Stimulated activated CD4-positive, alpha-beta T cell treated with anti-CD3 and anti-CD28 coated beads, Interleukin-1b, Interleukin-23, amount 100 ng/mL, for 4 hours (primary cell): ENCODE data around the gene TMEM72.

Experiments used
- DNase-seq, 2 donors: peaks; one replicate each; pipeline ENCODE4 v3.0.0-alpha.2; 2020; ENCODE audit warnings: low read depth in 2 of 2

TMEM72 gene

GRCh38 chr10:44934416-44935200 lies 23.5 kb downstream of the TMEM72 start:
- DNase-seq = no peak

GRCh38 chr10:44935201-44935965 lies 24.2 kb downstream of the TMEM72 start:
- DNase-seq = no peak

DNA sequence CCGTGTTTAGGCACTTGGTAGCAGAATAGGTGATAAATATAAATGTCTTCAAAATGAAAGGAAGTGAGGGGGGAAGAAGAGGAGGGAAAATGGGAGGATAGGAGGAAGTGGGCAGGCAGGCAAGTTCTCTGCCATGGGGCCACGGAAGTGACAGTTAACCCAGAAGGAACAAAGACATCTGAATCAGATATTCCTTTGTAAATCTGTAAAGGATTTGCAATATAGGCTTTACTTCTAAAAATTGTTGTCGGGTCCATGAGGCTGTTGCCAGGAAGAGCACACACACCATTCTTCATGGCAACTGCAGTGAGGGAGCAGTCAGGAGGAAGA lies 24.8 kb downstream of the TMEM72 start:
- DNase-seq = no peak

GRCh38 chr10:44936314-44936975 lies 25.3 kb downstream of the TMEM72 start:
- no peak for DNase-seq

- DNase-seq = no peak
Measured at GRCh38 chr10:44937196-44938005, 26.3 kb downstream of the TMEM72 start.

DNA sequence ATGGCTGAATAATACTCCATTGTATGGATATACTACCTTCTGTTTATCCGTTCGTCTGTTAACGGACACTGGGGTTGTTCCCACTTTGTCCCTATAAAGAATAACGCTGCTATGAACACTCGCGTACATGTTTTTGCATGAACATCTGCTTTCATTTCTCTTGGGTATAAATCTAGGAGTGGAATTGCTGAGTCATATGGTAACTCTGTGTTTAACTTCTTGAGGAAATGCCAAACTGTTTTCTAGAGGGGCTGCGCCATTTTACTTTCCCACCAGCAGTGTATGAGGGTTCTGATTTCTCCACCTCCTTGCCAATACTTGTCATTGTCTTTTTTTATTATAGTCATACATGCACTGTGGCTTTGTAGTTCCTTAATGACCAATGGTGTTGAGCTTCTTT lies 27.8 kb downstream of the TMEM72 start:
- DNase-seq = no peak

DNA sequence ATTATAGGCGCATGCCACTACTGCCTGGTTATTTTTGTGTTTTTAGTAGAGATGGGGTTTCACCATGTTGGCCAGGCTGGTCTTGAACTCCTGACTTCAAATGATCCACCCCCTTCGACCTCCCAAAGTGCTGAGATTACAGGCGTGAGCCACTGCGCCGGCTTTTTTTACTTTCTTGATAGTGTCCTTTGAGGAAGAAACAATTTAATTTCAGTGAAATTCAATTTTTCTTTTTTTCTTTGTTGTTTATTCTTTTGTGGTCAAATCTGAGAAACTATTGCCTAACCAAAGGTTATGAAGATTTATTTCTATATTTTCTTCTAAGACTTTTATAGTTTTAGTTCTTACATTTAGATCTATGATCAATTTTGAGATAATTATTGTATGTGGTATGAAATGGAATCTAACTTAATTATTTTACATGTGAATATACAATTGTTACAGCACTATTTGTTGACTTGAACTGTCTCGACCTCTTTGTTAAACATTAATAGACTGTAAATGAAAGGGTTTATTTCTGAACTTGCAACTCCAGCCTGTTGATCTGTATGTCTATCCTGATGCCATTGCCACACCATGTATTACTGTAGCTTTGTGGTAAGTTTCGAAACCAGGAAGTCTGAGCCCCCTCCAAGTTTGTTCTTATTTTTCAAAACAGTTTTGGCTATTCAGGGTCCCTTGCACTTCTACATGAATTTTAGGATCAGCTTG lies 28.7 kb downstream of the TMEM72 start:
- no peak for DNase-seq

GRCh38 chr10:44944354-44944753 lies 33.2 kb downstream of the TMEM72 start:
- DNase-seq = no peak

- DNase-seq = no peak
Measured at GRCh38 chr10:44946205-44946604, 35.1 kb downstream of the TMEM72 start.

DNA sequence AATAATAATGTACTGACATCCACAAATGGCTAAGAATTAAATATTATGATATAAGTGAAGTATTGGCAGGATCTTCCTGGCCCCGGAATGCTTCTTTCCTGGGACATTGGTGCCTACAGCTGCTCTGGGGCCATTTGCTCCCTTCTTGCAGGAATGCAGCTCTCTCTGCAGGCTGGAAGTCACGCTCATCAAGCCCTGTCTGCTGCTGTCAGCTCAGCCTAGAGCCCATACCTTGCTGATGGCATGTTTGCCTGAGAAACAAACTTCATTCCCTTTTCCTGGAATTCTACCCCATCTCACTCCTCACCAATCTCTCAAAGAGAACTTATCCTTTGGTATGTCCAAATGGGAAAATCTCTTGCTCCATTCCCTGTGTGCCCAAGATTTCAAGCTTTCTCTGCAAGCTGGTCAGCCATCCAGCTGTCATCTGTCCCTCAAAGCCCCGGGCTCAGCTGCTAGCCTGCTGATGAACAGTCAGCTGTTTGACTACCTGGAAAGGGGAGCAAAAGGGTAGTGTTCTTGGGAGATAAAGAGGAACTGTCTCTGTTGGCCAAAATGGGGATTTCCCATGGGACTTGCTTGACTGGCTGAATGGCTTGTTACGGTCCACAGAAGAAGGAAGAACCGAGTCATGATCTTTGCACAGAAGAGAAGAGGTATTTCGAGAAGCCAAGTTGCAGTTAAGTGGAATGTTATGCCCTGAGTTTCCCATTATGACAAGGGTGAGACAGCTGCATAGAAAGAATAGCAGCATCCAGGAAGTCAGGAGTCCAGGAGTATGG lies 36.4 kb downstream of the TMEM72 start:
- DNase-seq = no peak

DNA sequence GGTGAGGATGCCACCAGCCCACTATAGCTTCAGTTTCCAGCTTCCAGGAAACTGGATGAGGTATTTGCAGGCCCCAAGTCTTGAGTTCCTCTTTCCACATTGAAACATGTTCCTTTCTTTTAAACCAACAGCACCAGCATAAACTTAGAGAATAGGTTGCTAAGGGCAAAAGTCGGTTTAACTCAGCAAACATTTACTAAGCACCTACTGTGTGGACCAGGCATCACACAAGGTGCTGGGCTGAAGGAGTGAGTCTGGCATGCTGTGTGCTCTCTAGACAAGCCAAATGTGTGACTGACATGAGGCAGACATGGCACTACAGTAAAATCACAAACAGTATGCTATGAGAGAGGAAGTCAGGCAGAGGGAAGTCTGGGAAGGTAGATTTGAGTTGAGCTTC lies 37.5 kb downstream of the TMEM72 start:
- no peak for DNase-seq

DNA sequence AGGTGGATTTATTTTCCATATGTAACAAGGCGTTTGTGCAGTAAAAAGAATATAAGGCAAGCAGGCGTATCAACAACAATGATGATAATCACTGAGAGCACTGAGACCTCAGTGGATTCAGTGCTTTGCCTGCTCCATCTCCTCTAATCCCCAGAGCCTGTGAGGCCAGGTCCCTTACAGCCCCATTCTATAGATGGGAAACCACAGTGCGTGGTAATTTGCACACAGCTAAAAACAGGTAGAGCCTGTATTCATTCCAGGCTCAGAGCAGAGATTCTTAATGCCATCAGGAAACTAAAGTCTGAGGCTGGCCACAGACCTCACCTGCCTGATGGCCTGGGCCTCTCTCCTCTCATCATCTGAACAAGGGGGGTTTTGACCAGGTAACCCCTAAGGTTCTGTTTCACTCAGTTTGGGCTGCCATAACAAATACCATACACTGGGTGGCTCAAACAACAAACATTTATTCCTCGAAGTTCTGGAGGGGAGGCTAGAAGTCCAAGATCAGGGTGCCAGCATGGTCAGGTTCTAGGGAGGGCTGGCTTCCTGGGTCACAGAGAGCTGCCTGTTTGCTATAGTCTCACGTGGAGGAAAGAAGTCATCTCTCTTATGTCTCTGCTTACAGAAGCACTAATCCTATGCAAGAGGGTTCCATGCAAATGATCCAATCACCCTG lies 38.1 kb downstream of the TMEM72 start:
- no peak for DNase-seq

- no peak for DNase-seq
Measured at GRCh38 chr10:44949915-44950314, 38.8 kb downstream of the TMEM72 start.

GRCh38 chr10:44950326-44951225 lies 39.4 kb downstream of the TMEM72 start:
- DNase-seq = no peak

DNA sequence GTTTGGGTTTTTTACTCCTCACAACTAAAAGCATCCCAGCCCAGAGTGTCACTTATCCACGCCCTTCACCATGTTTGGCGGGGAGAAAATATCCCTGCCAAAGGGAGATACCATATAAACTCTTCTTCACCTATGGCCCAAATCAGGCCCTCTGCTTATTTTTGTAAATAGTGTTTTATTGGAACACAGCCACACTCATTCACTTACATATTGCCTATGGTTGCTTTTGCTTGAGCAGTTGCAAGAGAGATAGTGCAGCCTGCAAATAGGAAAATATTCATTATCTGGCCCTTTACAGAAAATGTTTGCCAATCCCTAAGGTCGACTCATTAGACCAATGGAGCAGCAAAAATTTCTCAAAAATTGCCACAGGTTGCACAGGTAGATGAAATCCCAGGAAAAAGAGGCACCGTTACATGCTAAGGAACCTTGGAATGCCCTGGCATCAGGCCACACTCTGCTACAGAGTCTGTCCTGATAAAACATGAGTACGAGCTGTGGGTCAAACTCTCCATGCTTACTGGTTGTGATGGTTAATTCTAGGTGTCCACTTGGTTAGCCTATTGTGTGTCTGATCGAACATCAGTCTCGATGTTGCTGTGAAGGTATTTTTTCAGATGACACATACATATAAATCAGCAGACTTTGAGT lies 40.6 kb downstream of the TMEM72 start:
- DNase-seq = no peak

- DNase-seq = no peak
Measured at GRCh38 chr10:44952779-44953231, 41.7 kb downstream of the TMEM72 start.

DNA sequence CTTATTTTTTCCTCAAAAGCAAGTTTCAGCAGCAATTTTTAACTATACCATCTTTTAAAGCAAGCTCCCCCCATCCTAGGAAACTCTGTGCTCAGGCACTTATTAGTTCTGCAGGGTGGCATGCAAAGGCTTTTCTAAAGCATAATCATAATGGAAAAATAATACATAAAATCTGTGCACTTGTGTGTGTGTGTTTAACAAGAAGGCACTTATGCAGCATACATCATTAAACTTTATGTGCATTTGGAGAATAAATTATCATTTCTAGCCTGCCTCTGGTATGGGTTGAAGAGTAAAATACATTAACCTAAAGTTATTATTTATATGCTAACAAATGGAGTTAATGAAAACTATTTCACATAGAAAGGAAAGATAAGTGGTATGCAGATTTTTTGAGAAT lies 42.9 kb downstream of the TMEM72 start:
- DNase-seq = no peak

GRCh38 chr10:44954962-44955361 lies 43.8 kb downstream of the TMEM72 start:
- no peak for DNase-seq
